Upper lobe of right lung (tissue), 1 donor: Measurements from ENCODE around the gene XKR7. TPM values are rescaled to one million over a fixed set of nuclear protein-coding genes. Genes with fewer than 3 reads are reported as not detected.

ENCODE experiments used
- ATAC-seq: fragments of 200-7000 bp; cut with Tn5 transposase; one replicate; pipeline ENCODE4 v1.9.1; 2020; ENCODE audit warnings: mild to moderate bottlenecking, moderate library complexity
- DNase-seq: peaks from one replicate; pipeline ENCODE4 v3.0.0-alpha.2; 2020
- H3K27ac ChIP-seq: fragments of 200-600 bp; one replicate; pipeline ENCODE4 v1.8.0; 2022
- H3K27me3 ChIP-seq: fragments of 200-600 bp; one replicate; pipeline ENCODE4 v1.8.0; 2022; ENCODE audit warnings: mild to moderate bottlenecking
- H3K36me3 ChIP-seq: fragments of 200-600 bp; one replicate; pipeline ENCODE4 v1.8.0; 2022
- H3K4me1 ChIP-seq: fragments of 200-600 bp; one replicate; pipeline ENCODE4 v1.8.0; 2022
- H3K4me3 ChIP-seq: fragments of 200-600 bp; one replicate; pipeline ENCODE4 v1.8.0; 2022; ENCODE audit warnings: mild to moderate bottlenecking
- H3K9me3 ChIP-seq: fragments of 200-600 bp; one replicate; pipeline ENCODE4 v1.8.0; 2022
- CTCF ChIP-seq: fragments of 200-600 bp; IDR thresholded peaks from one replicate; pipeline ENCODE4 v1.8.0; 2022; ENCODE audit warnings: antibody characterized with exemption
- intact Hi-C: fragments of 100-400 bp; cut with DNase I; formaldehyde crosslinking; loops from one replicate; pipeline ENCODE4 v1.11.0; 2022
- total RNA-seq: library from RNA; stranded (reverse); fragmentation: NEBNext Ultra II Directional; extraction: Animal tissue kit (Norgen Biotek cat#: 25700); gene quantifications from one replicate; pipeline ENCODE4 v1.2.1, GENCODE V29; 2021
- donor health status: DM: no; HTN: yes; CAD: no; lungs with severe emphysema.

XKR7 gene
- total RNA-seq, 1 donor from 2014 or later, result 0.09 TPM

GRCh38 chr20:32037929-32038328 is 70.0 kb downstream of the XKR7 start:
- H3K27me3 ChIP-seq, result peaks cover 18% of the 10 kb centered on the region
- H3K27ac ChIP-seq, result no peak overlapping the region
- intact Hi-C loops, result no loop called here
- TF ChIP-seq CTCF, result no peak
- H3K4me1 ChIP-seq, result peaks cover 7% of the 10 kb centered on the region
- H3K9me3 ChIP-seq, result no peaks in the 10 kb centered on the region
- DNase-seq (no peak), ATAC-seq (no peak)
- H3K36me3 ChIP-seq, result no peaks in the 10 kb centered on the region
- no peak overlapping the region for H3K4me3 ChIP-seq

GRCh38 chr20:32040142-32040953 is 72.4 kb downstream of the XKR7 start:
- intact Hi-C loops, result no loop called here
- Histone ChIP-seq H3K4me3 (no peak overlapping the region), H3K9me3 (no peaks in the 10 kb centered on the region), H3K27ac (peak overlapping the region; percentile 24), H3K36me3 (no peaks in the 10 kb centered on the region), H3K4me1 (no peaks in the 10 kb centered on the region), H3K27me3 (peaks cover 18% of the 10 kb centered on the region)
- peak; percentile 93 for ATAC-seq
- peak; percentile 84 for DNase-seq
- TF ChIP-seq CTCF, result no peak

- Histone ChIP-seq H3K4me3 (no peak overlapping the region), H3K36me3 (no peaks in the 10 kb centered on the region), H3K27ac (no peak overlapping the region), H3K27me3 (peaks cover 8% of the 10 kb centered on the region), H3K9me3 (no peaks in the 10 kb centered on the region), H3K4me1 (no peaks in the 10 kb centered on the region)
- no peak for TF ChIP-seq CTCF
- DNase-seq (no peak), ATAC-seq (no peak)
- intact Hi-C loops, result no loop called here
Measured at GRCh38 chr20:32045999-32046398, 78.0 kb downstream of the XKR7 start.

GRCh38 chr20:32050324-32050841 is 82.4 kb downstream of the XKR7 start:
- no peak for TF ChIP-seq CTCF
- peaks cover 47% of the 10 kb centered on the region for H3K27me3 ChIP-seq
- ATAC-seq, result no peak
- H3K36me3 ChIP-seq, result no peaks in the 10 kb centered on the region
- no peak for DNase-seq
- intact Hi-C loops, result no loop called here
- H3K27ac ChIP-seq, result no peak overlapping the region
- H3K4me3 ChIP-seq, result no peak overlapping the region
- no peaks in the 10 kb centered on the region for H3K9me3 ChIP-seq
- peaks cover 10% of the 10 kb centered on the region for H3K4me1 ChIP-seq

GRCh38 chr20:32050851-32051556 is 83.1 kb downstream of the XKR7 start:
- ATAC-seq (peak; percentile 80), DNase-seq (peak; percentile 77)
- Histone ChIP-seq H3K4me1 (peaks cover 10% of the 10 kb centered on the region), H3K36me3 (no peaks in the 10 kb centered on the region), H3K27me3 (peaks cover 47% of the 10 kb centered on the region), H3K27ac (peak overlapping the region; percentile 47), H3K4me3 (peak overlapping the region; percentile 46), H3K9me3 (no peaks in the 10 kb centered on the region)
- intact Hi-C loops, result no loop called here
- TF ChIP-seq CTCF, result no peak
